ENCODE measurements around the gene ATXN7L1. TPM values are rescaled to one million over a fixed set of nuclear protein-coding genes. Genes with fewer than 3 reads are reported as not detected.

Gene ATXN7L1
- polyA plus RNA-seq, 1 of the 3 experiments (the other 2 are of a cell fraction), result 6.0 TPM

GRCh38 chr7:105613611-105614330, 262.6 kb downstream of the ATXN7L1 start:
- Histone ChIP-seq H3F3A (replicated peaks; ENCODE audit: insufficient read depth) (no peaks in the 10 kb centered on the region), H4K20me1 (ENCODE audit: insufficient read depth) (no peaks in the 10 kb centered on the region), H3K9me2 (no peaks in the 10 kb centered on the region), H3K9ac (no peak overlapping the region), H3K27me3 (ENCODE audit: insufficient read depth) (no peaks in the 10 kb centered on the region), H3K4me1 (ENCODE audit: control insufficient read depth in 1 of 2, insufficient read depth in 2 of 2, low read depth in 1 of 2, low read length in 1 of 2) (peaks cover 0 to 5% of the 10 kb centered on the region in 2 experiments; a peak in 1 of 4 replicates), H3K79me2 (ENCODE audit: insufficient read depth) (no peaks in the 10 kb centered on the region), H3K4me2 (no peak overlapping the region), H3K27ac (ENCODE audit: low read depth in 2 of 2, low read length in 1 of 2) (no peak overlapping the region), H3K36me3 (replicated peaks in 1 of 2; ENCODE audit: control insufficient read depth in 1 of 2, insufficient read depth in 2 of 2, low read length in 1 of 2) (peaks cover 3 to 11% of the 10 kb centered on the region in 2 experiments), H3K4me3 (ENCODE audit: low read depth in 2 of 2, low read length in 1 of 2) (no peak overlapping the region), H2AFZ (ENCODE audit: low read depth) (no peak overlapping the region), H3K9me3 (no peaks in the 10 kb centered on the region)
- no peak for DNase-seq
- 93% methylated on average over 32 of the region's 32 CpGs for WGBS (ENCODE audit: low lambda C conversion rate)
- TF ChIP-seq ELF1 (IDR thresholded peaks at IDR 0.05) (no peak), NRF1 (IDR thresholded peaks at IDR 0.05; ENCODE audit: low read depth, low read length) (no peak), FOXM1 (IDR thresholded peaks at IDR 0.05; ENCODE audit: low read depth) (no peak), SMC3 (IDR thresholded peaks at IDR 0.05; ENCODE audit: low read depth, low read length) (no peak), MEF2A (IDR thresholded peaks at IDR 0.05; ENCODE audit: borderline replicate concordance, low read depth) (no peak), POLR2AphosphoS5 (IDR thresholded peaks at IDR 0.05; ENCODE audit: low read depth, low read length) (no peak), RFX5 (IDR thresholded peaks at IDR 0.05; ENCODE audit: low read length) (no peak), FOSL2 (IDR thresholded peaks at IDR 0.05; ENCODE audit: borderline replicate concordance, low read depth) (no peak), GATA2 (CRISPR knock-in tag; IDR thresholded peaks at IDR 0.05) (no peak), RAD21 (IDR thresholded peaks at IDR 0.05; ENCODE audit: low read length) (no peak), RXRA (IDR thresholded peaks at IDR 0.05; ENCODE audit: borderline replicate concordance, low read depth) (no peak), TCF12 (IDR thresholded peaks at IDR 0.05) (no peak), JUND (IDR thresholded peaks at IDR 0.05) (no peak), YY1 (IDR thresholded peaks at IDR 0.05; ENCODE audit: low read depth) (no peak), TAF1 (IDR thresholded peaks at IDR 0.05; ENCODE audit: borderline replicate concordance, low read depth, low read length) (no peak)
- TF ChIP-seq, protein P1, sequence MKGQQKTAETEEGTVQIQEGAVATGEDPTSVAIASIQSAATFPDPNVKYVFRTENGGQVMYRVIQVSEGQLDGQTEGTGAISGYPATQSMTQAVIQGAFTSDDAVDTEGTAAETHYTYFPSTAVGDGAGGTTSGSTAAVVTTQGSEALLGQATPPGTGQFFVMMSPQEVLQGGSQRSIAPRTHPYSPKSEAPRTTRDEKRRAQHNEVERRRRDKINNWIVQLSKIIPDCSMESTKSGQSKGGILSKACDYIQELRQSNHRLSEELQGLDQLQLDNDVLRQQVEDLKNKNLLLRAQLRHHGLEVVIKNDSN (IDR thresholded peaks at IDR 0.05; ENCODE audit: borderline replicate concordance, low read depth), result no peak
- TF ChIP-seq, protein P2, sequence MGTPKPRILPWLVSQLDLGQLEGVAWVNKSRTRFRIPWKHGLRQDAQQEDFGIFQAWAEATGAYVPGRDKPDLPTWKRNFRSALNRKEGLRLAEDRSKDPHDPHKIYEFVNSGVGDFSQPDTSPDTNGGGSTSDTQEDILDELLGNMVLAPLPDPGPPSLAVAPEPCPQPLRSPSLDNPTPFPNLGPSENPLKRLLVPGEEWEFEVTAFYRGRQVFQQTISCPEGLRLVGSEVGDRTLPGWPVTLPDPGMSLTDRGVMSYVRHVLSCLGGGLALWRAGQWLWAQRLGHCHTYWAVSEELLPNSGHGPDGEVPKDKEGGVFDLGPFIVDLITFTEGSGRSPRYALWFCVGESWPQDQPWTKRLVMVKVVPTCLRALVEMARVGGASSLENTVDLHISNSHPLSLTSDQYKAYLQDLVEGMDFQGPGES (IDR thresholded peaks at IDR 0.05; ENCODE audit: low read depth, low read length), result no peak
- TF ChIP-seq, protein P3, sequence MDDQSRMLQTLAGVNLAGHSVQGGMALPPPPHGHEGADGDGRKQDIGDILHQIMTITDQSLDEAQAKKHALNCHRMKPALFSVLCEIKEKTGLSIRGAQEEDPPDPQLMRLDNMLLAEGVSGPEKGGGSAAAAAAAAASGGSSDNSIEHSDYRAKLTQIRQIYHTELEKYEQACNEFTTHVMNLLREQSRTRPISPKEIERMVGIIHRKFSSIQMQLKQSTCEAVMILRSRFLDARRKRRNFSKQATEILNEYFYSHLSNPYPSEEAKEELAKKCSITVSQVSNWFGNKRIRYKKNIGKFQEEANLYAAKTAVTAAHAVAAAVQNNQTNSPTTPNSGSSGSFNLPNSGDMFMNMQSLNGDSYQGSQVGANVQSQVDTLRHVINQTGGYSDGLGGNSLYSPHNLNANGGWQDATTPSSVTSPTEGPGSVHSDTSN (IDR thresholded peaks at IDR 0.05), result no peak
- TF ChIP-seq, protein P4, sequence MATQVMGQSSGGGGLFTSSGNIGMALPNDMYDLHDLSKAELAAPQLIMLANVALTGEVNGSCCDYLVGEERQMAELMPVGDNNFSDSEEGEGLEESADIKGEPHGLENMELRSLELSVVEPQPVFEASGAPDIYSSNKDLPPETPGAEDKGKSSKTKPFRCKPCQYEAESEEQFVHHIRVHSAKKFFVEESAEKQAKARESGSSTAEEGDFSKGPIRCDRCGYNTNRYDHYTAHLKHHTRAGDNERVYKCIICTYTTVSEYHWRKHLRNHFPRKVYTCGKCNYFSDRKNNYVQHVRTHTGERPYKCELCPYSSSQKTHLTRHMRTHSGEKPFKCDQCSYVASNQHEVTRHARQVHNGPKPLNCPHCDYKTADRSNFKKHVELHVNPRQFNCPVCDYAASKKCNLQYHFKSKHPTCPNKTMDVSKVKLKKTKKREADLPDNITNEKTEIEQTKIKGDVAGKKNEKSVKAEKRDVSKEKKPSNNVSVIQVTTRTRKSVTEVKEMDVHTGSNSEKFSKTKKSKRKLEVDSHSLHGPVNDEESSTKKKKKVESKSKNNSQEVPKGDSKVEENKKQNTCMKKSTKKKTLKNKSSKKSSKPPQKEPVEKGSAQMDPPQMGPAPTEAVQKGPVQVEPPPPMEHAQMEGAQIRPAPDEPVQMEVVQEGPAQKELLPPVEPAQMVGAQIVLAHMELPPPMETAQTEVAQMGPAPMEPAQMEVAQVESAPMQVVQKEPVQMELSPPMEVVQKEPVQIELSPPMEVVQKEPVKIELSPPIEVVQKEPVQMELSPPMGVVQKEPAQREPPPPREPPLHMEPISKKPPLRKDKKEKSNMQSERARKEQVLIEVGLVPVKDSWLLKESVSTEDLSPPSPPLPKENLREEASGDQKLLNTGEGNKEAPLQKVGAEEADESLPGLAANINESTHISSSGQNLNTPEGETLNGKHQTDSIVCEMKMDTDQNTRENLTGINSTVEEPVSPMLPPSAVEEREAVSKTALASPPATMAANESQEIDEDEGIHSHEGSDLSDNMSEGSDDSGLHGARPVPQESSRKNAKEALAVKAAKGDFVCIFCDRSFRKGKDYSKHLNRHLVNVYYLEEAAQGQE (IDR thresholded peaks at IDR 0.05; ENCODE audit: low read depth, low read length), result no peak
- ChIA-PET POLR2A (no interaction called here), CTCF (interaction anchor here (0.7 to 2.0 kb wide), 4 partner anchors 14 to 1382 kb away, joined by 3 to 8 read pairs (median 4); no protein-coding TSS in a partner anchor)

All from SK-N-SH (cell line).